HG02759 (cell line): Measurements from ENCODE around the gene ANGPTL1.

ENCODE experiments used
- ATAC-seq: cut with Tn5 transposase; IDR thresholded peaks from one replicate; pipeline ENCODE4 v1.9.1; 2021; ENCODE audit warnings: mild to moderate bottlenecking, moderate library complexity; ENCODE audit not compliant: unreplicated experiment

Gene ANGPTL1

GRCh38 chr1:178870944-178871343, at the start of gene ANGPTL1:
Gene ANGPTL1, minus strand, starts transcription at chr1:178871077. Its CDS starts 5,301 bp downstream, at chr1:178865776.
- no peak for ATAC-seq

- no peak for ATAC-seq
Observed at GRCh38 chr1:178919581-178919980, 48.7 kb upstream of the ANGPTL1 start.

GRCh38 chr1:178918955-178919354, 48.1 kb upstream of the ANGPTL1 start:
- ATAC-seq = no peak

GRCh38 chr1:178918308-178918707, 47.4 kb upstream of the ANGPTL1 start:
- no peak for ATAC-seq

- ATAC-seq = no peak
Observed at GRCh38 chr1:178916448-178917174, 45.7 kb upstream of the ANGPTL1 start.

GRCh38 chr1:178912597-178912996, 41.7 kb upstream of the ANGPTL1 start:
- no peak for ATAC-seq

- no peak for ATAC-seq
Observed at GRCh38 chr1:178910023-178910422, 39.1 kb upstream of the ANGPTL1 start.

GRCh38 chr1:178908358-178908757, 37.5 kb upstream of the ANGPTL1 start:
- no peak for ATAC-seq

- ATAC-seq = no peak
Observed at GRCh38 chr1:178901482-178902125, 30.7 kb upstream of the ANGPTL1 start.

GRCh38 chr1:178899402-178899801, 28.5 kb upstream of the ANGPTL1 start:
- no peak for ATAC-seq

- ATAC-seq = no peak
Observed at GRCh38 chr1:178898401-178898800, 27.5 kb upstream of the ANGPTL1 start.

- no peak for ATAC-seq
Observed at GRCh38 chr1:178895928-178896327, 25.1 kb upstream of the ANGPTL1 start.

GRCh38 chr1:178886551-178886950, 15.7 kb upstream of the ANGPTL1 start:
- ATAC-seq = no peak

GRCh38 chr1:178885869-178886268, 15.0 kb upstream of the ANGPTL1 start:
- no peak for ATAC-seq

- no peak for ATAC-seq
Observed at GRCh38 chr1:178881950-178882349, 11.1 kb upstream of the ANGPTL1 start.

GRCh38 chr1:178877896-178878295, 7.0 kb upstream of the ANGPTL1 start:
- no peak for ATAC-seq

- ATAC-seq = no peak
Observed at GRCh38 chr1:178875936-178876335, 5.1 kb upstream of the ANGPTL1 start.

- no peak for ATAC-seq
Observed at GRCh38 chr1:178874966-178875365, 4.1 kb upstream of the ANGPTL1 start.

- no peak for ATAC-seq
Observed at GRCh38 chr1:178871551-178872320, 859 bp upstream of the ANGPTL1 start.

- ATAC-seq = no peak
Observed at GRCh38 chr1:178870221-178870620, 656 bp downstream of the ANGPTL1 start.

- ATAC-seq = no peak
Observed at GRCh38 chr1:178869119-178869697, 1.7 kb downstream of the ANGPTL1 start.
